SHP77 treated with DMSO at 0.1 percent for 48 hours (cell line): Measurements from ENCODE around the gene MORF4L1.
"Not testable (repeated sequence)": the region's sequence is repeated elsewhere in the genome, so short reads cannot be mapped to it uniquely, and the experiment has no call there.

ENCODE experiments used
- DNase-seq: peaks from one replicate; lab custom pipeline; 2025; lab: John Stamatoyannopoulos, UW

The MORF4L1 gene

DNA sequence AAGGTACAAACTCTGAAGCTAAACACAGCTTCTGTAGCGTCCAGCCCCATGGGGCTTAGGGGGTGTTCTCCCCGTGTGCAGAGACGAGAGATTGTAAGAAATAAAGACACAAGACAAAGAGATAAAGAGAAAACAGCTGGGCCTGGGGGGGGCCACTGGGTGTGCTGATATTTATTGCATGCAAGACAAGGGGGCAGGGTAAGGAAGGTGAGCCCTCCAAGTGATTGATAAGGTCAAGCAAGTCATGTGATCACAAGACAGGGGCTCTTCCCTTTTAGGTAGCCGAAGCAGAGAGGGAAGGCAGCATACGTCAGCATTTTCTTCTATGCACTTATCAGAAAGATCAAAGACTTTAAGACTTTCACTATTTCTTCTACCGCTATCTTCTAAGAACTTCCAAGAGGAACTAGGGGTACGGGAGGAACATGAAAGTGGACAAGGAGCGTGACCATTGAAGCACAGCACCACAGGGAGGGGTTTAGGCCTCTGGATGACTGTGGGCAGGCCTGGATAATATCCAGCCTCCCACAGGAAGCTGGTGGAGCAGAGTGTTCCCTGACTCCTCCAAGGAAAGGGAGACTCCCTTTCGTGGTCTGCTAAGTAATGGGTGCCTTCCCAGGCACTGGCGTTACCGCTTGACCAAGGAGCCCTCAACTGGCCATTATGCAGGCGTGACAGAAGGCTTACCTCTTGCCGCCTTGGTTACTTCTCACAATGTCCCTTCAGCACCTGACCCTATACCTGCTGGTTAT is 29.8 kb downstream of the MORF4L1 start:
- DNase-seq, result not testable (repeated sequence)

DNA sequence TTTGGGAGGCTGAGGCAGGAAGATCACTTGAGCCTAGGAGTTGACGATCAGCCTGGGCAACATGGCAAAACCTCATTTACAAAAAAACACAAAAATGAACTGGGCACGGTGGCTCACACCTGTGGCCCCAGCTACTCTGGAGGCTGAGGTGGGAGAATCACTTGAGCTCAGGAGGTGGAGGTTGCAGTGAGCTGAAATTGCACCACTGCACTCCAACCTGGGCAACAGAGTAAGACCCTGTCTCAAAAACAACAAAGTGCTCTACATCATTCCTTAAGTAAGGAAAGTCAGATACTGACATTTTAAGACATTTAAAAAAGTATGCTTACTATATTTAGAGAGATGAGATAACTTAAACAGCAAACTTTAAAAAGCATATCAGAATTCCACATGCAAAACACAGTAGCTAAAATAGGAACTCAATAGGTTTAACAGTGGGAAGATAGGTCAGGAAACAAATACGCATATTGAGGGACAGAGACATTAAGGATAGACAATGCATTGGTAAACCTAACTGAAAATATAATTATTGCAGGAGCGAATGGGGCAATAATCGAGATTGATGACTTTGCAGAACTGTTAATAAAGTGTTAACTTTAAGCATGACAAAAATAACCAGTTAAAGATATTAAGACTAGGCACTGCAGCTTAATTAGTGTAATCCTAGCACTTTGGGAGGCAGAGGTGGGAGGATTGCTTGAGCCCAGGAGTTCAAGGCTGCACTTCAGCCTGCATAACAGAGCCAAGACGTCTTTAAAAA is 32.1 kb downstream of the MORF4L1 start:
- no peak for DNase-seq

- DNase-seq, result no peak
These were observed 33.6 kb downstream of the MORF4L1 start for GRCh38 chr15:78906316-78906620.

- no peak for DNase-seq
These were observed 34.9 kb downstream of the MORF4L1 start for GRCh38 chr15:78907577-78907976.

GRCh38 chr15:78909160-78909695 is 36.5 kb downstream of the MORF4L1 start:
- DNase-seq, result no peak

DNA sequence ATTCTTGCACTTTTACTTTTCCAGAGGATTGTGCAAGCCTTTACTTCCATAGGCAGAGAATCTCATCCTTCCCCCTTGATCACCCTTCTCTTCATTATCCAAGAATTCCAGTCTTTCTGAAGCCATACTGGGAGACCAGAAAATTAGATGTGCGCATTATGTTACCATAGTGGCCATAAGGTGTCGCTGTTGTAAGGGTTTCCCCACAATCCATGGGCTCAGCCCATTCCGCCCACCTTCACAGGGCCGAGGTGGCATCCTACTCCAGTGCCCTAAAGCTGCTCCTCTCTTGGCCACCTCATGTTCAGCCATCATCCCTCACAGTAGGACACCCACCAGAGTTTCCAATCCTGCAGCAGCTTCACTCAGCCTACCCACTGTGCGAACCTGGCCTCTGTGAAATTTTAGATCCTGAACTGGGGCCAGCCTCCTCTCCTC is 37.1 kb downstream of the MORF4L1 start:
- DNase-seq, result peak; percentile 34

DNA sequence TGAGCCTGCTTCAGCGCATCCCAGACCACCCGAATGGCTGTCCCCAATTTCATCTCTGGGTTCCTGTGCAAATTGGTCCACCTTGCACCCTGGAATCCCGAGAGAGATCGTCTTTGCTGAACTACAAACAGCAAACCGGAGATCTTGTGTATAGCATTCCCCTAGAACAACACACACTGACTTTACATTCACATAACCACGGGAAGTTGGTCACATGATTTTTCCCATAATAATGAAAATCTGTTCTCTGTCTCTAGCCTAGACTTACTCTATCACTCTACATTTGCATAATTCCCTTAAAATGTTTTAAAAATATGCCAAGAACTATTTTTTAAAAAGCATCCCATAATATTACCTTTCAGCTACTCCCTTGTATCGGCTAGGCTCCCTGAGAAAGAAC is 37.6 kb downstream of the MORF4L1 start:
- DNase-seq, result no peak

GRCh38 chr15:78912316-78912715 is 39.6 kb downstream of the MORF4L1 start:
- DNase-seq, result no peak

DNA sequence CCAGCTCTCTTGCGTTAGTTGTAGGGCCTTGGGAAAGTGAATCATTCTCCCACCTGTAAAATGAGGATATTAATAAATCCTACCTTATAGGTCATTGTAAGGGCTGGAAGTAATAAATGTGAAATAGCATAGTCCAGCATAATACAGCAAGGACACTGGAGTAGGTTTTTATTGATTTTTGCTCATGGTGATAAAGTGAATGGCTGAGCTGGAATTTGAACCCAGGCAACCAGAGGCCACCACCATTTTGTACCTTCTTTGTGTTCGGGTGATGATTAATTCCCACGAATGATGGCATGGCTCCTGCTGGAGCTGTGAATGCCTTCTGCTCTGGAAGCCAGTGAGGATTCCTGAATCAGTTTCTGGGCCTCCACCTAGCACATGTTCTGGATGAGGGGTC is 40.3 kb downstream of the MORF4L1 start:
- no peak for DNase-seq

- no peak for DNase-seq
These were observed 41.5 kb downstream of the MORF4L1 start for GRCh38 chr15:78914027-78914764.

DNA sequence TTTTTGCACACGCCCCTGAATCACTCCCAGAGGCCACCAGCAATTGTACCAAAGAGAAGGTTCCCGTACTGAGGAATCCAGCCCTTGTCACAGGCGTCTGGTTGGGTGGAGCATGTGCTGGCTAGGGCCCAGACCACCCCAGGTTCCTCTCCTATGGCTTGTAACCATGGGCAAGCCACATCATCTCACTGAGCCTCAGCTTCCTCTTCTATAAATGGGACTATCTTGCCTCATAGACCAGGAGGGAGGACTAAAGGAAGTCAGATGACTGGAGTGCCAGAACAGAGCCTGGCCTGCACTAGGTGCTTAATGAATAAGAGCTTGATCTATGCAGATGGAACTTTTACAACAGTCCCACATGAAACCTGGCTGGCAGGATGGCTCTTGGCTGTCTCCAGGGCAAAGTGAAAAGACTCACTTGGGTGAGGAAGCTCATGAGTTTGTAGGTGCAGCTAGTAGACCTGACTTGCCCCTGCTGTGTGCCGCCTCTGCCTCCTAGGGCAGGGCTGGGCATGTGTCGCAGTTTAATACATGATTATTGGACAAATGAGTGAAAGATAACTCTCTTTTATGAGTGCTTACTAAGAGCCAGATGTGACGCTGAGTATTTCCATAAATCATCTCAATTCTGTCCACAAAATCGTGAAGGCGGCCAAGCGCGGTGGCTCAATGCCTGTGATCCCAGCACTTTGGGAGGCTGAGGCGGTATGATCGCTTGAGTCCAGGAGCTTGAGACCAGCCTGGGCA is 42.8 kb downstream of the MORF4L1 start:
- DNase-seq, result no peak

DNA sequence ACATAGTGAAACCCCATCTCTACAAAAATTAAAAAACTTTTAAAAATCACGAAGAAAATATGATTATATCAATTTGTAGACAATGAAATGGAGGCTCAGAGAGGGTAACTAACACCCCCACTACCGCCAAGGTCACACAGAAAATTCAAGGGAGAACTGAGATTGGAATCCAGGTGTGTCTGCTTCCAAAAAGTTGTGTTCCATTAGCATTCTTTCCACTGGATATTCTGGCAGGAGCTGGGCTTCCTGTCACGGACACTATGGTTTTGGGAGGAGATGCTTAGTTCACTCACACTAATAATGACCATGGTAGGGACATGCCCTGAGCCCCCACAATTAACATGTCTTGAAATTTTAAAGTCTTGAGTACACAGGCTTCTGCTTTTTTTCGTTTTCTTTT is 43.4 kb downstream of the MORF4L1 start:
- DNase-seq, result no peak

- no peak for DNase-seq
These were observed 45.2 kb downstream of the MORF4L1 start for GRCh38 chr15:78917888-78918287.

GRCh38 chr15:78921517-78921916 is 48.8 kb downstream of the MORF4L1 start:
- no peak for DNase-seq

DNA sequence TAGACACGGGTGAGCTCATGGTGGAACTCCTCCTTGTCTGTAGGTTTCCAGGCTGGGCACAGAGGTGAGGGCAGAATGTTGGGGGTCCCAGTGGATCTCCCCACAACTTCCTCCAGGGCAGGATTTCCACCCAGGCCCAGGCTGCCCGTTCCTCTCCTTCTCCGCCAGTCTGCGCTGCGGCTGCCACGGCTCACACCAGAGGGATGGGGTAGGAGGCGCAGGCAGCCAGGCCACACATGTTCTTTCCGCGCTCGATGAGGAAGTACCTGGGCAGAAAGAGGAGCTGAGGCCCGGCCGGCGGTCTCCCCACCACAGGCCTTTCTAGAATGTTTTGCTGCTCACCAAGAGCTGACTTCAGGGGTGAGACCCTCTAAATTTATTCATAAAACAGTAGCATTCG is 49.2 kb downstream of the MORF4L1 start:
- DNase-seq, result no peak

- DNase-seq, result no peak
These were observed 49.8 kb downstream of the MORF4L1 start for GRCh38 chr15:78922527-78922926.

DNA sequence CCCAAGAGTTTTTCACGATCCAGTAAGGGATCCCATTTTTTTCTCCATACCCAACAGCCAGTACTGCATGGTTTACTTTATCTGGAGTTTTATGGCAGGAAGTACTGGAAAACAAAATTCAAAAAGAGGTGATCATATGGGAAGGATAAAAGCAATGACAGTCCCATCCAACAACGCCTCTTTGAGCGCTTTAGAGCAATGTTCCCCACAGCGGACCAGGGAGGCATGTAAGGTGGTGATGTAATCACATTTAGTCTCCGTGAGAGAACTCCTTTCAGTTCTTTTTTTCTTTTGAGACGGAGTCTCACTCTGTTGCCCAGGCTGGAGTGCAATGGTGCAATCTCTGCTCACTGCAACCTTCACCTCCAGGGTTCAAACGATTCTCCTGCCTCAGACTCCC is 50.3 kb downstream of the MORF4L1 start:
- DNase-seq, result no peak

- DNase-seq, result no peak
These were observed 51.0 kb downstream of the MORF4L1 start for GRCh38 chr15:78923480-78924360.

DNA sequence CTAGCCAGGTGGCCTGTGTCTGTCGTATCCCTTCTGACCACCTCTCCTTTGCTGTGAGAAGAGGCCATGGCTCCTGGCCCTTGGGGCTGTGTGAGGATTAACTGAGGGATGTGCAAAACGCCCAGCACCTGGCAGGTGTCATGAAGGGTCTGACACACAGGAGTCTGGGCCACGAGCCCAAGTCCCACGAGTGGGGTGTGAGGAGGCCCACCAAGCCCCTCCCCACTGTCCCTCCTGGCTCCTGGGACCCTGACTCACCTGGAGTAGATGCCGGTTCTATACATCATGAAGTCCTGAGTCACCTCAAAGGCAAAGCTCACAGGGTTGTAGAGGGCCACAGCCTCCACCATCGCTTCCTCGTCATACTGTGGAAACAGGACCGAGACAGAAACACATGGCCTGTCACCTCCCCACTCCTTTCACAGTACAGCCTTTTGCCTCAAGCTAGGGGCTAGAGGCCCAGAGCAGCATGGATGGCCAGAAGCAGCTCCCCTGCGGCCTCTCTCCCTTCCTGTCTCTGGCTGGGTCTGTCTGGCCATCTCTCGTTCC is 52.5 kb downstream of the MORF4L1 start:
- DNase-seq, result no peak

- no peak for DNase-seq
These were observed 53.5 kb downstream of the MORF4L1 start for GRCh38 chr15:78925956-78926743.
